HG03280 (cell line): Measurements from ENCODE around the gene MIAT.

ENCODE experiments used
- ATAC-seq: cut with Tn5 transposase; IDR thresholded peaks from one replicate; pipeline ENCODE4 v1.9.1; 2021; ENCODE audit warnings: mild to moderate bottlenecking, moderate library complexity; ENCODE audit not compliant: unreplicated experiment

The MIAT gene

DNA sequence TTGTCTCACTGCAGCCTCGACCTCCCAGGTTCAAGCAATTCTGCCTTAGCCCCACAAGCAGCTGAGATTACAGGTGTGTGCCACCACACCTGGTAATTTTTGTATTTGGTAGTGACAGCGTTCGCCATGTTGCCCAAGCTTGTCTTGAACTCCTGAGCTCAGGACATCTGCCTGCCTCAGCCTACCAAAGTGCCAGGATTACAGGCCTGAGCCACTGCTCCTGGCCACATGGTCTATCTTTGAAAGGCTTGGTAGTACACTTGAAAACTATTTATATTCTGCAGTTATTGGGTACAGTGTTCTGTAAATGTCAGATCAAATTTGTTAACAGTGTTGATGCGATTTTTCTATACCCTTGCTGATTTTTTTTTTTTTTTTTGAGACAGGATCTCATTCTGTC is 26.1 kb upstream of the MIAT start:
- no peak for ATAC-seq

DNA sequence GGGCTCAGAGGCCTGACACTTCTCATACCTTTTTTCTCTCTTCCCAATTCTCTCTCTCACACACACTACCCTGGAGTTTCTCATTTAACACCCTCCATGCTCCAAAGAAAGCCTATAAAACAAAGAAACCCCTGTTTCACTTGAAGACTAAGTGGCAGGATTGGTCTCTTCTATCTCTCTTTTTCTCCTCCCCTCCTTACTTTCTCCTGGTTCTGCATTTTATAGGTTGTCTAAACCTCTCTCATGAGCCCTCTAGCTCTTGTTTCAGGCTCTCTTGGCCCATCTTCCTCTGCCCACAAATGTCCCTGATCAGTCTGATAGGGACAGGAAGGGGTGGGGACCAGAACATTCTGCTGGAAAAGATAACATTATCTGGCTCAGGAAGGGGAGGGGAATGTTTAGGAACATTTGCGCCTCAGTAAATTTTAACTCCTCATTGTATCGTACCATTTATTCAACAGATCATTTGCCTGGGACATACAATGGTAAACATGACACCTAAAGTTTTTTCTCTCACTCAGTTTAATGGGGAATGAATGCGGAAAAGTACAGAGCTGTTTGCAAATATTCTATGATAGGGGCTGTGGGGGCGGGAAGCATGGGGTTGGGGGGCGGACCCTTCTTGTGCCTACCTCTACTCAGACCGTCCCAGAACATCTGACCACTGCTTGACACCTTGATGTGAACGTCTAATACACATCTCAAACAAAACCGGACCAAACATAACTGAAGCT is 24.8 kb upstream of the MIAT start:
- ATAC-seq: no peak

- no peak for ATAC-seq
Measured at GRCh38 chr22:26634189-26634588, 23.2 kb upstream of the MIAT start.

DNA sequence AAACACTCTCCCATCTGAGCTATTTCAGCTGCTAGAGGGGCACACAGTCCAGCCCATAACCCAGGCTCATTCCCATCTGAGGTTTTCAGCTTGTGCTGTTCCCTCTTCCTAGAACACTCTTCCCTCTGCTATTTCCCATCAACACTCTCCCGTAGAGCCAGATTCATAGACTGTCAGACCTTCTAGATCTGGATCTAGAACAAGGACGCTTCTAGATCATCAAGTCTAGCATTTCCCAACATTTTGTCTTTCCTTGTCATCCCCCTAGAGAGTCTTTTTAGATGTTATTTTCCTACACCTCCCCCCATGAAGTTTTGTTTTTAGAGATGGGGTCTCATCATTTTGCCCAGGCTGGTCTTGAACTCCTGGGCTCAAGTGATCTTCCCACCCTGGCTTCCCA is 22.3 kb upstream of the MIAT start:
- no peak for ATAC-seq

DNA sequence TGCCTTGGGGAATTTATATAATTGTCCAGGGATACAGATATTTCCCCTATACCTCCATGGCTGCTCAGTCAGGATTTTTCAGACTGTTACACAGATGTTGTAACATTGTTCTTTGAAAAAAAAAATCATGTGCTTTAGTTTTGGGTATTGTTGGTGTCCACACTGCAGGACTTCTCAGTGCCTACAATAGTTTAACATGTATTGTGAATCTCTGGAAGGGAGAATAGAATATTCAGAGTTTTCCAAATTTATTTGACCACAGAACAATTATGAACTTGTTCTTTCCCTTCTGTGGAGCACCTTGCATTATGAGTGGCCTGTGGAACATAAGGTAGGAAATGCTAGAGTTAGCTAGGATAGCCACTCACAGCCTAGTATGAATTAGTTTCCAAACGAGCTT is 21.1 kb upstream of the MIAT start:
- ATAC-seq: no peak

DNA sequence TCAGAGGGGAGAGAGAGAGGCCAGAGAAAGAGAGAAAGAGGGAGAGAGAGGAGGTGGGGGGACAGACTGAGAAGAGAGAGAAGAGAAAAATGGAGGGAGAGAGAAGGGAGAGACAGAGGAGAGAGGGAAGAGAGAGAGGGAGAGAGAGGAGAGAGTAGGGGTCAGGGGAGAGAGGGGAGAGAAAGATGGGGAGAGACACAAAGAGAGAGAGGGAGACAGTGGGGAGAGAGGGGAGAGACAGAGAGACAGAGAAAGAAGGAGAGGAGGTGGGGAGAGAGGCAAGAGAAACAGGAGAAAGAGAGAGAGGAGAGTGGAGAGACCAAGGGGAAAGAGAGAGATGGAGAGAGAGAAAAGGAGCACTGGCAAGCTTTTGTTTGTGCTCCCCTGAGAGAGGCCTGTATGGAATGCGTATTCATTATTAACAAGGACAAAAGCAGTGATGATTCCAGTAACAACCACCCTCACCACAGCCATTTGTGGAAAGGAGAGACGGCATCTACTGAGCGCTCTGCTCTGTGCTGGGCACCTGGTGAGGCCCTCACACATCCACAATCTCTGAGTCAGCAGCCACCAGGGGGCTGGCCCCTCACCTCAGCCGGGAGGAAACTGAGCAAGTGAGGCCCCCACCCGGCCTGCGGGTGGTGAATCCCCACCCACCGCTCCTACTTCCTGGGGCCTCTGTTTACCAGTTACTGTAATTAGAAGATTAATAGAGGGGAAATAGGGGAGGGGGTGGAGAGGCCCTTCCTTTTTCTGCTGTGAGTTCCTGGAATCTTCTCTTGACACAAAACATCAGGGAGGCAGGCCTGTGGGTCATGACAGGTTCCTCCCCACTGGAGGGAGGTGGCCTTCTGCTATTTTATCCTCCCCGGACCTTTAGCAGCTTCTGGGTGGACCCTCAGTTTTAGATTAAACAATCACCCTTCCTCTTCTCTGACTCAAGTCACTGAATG is 14.6 kb upstream of the MIAT start:
- no peak for ATAC-seq

- ATAC-seq: no peak
Measured at GRCh38 chr22:26643418-26644100, 13.8 kb upstream of the MIAT start.

- no peak for ATAC-seq
Measured at GRCh38 chr22:26646158-26646557, 11.2 kb upstream of the MIAT start.

- no peak for ATAC-seq
Measured at GRCh38 chr22:26648011-26648497, 9.3 kb upstream of the MIAT start.

GRCh38 chr22:26648528-26649388 is 8.6 kb upstream of the MIAT start:
- ATAC-seq: no peak

DNA sequence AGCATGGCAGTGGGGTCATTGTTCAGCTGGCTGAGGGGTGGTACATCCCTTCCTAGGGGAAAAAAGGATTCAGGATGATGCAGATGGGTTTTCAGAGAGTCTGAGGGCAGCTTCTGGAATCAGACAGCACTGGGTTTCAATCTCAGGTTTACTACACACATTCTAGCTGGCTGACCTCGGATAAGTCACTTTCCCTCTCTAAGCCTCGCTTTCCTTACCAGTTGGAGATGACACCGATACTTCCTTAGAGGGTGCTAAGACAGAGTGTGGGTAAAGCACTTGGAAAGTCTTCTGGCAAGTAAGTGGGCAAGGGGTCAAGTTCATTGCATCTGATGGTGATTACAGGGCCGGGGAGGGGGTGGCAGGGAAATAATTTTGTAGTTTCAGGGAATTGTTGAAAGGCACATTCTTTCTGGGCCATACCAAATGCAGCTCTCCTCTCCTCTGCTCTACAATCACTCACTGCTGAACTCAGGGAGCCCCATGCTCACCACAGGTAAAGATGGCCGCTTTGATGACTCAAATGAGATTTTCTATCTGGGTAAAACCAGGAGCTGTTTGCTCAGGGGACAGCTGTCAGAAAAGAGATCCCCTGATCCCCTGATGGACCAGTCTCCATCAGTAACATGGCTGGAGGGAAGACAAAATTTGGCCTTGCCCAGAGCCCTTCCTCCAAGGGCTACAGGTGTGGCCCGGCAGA is 6.5 kb upstream of the MIAT start:
- no peak for ATAC-seq

DNA sequence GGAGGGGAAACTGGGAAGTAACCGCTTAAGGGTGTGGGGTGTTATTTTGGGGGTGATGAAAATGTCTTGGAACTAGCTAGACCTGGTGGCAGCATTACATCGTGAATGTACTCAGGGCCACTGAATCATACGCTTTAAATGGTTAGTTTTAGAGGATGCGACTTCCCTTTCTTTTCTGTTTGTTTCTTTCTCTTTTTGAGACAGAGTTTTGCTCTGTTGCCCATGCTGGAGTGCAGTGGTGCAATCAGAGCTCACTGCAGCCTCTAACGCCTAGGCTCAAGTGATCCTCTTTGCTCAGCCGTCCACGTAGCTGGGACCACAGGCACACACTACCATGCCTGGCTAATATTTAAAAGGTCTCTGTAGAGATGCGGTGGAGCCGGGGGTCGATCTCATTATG is 5.6 kb upstream of the MIAT start:
- ATAC-seq: no peak

GRCh38 chr22:26658161-26658560 is 773 bp downstream of the MIAT start:
- no peak for ATAC-seq

- ATAC-seq: peak; percentile 49
Measured at GRCh38 chr22:26658671-26659478, 1.5 kb downstream of the MIAT start.

DNA sequence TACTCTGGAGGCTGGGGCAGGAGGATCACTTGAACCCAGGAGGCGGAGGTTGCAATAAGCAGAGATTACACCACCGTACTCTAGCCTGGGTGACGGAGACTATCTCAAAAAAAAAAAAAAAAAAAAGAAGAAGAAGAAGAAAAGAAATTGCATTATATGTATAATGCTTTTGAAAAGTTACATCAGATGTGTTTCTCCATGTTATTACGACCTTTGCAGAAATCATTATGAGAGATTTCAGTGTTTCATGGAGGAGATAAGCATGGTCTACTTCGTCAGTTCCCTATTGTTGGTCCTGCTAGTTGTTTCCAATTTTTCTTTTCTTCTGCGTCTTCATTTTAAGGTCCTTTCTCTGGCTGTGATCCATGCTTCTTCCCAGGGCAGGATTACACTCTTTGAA is 3.0 kb downstream of the MIAT start:
- ATAC-seq: no peak

- ATAC-seq: no peak
Measured at GRCh38 chr22:26660961-26661578, 3.7 kb downstream of the MIAT start.

DNA sequence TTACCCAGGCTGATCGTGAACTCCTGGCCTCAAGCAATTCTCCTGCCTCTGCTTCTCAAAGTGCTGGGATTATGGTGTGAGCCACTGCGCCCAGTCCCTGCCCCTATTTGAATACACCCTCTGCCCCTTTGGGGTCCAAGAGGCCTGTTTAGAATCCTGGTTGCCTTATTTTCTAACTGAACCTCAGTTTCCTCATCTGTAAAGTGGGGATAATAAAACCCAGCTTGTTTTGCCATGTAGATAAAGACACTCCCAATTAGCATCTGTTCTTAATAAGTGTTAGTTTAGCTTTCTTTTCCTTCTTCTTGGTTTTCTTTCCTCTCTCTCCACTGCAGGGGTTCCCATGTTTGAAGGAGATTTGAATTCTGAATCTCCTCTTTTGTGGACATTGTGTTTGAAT is 4.8 kb downstream of the MIAT start:
- ATAC-seq: no peak

- ATAC-seq: no peak
Measured at GRCh38 chr22:26663374-26663923, 6.1 kb downstream of the MIAT start.
